Nephron (organoid): ENCODE results near the gene KRT85.
"Not testable (repeated sequence)": the region's sequence is repeated elsewhere in the genome, so short reads cannot be mapped to it uniquely, and the experiment has no call there.

ENCODE experiments used
- H3K27ac Mint-ChIP-seq, 3 experiments: 2 replicates each; pipeline ENCODE4 v1.8.0; 2020; ENCODE audit warnings: mixed read lengths in 3 of 3, mild to moderate bottlenecking in 2 of 3, moderate library complexity in 1 of 3
- H3K27me3 Mint-ChIP-seq: 2 replicates; pipeline ENCODE4 v1.8.0; 2021; ENCODE audit warnings: low read depth, mild to moderate bottlenecking, moderate library complexity, mixed read lengths
- H3K36me3 Mint-ChIP-seq: 2 replicates; pipeline ENCODE4 v1.8.0; 2020; ENCODE audit warnings: low read depth, mixed read lengths
- H3K4me1 Mint-ChIP-seq: 2 replicates; pipeline ENCODE4 v1.8.0; 2020; ENCODE audit warnings: mixed read lengths
- H3K4me3 Mint-ChIP-seq, 3 experiments: 2 replicates each; pipeline ENCODE4 v1.8.0; 2020; ENCODE audit warnings: mild to moderate bottlenecking in 3 of 3, mixed read lengths in 3 of 3, moderate library complexity in 2 of 3
- H3K9me3 Mint-ChIP-seq: 2 replicates; pipeline ENCODE4 v1.8.0; 2020; ENCODE audit warnings: mixed read lengths
- TF ChIP-seq, protein P1 (sequence below), 3 experiments: fragments of 200-600 bp; sonication (generic); IDR thresholded peaks; one replicate each; pipeline ENCODE4 v1.5.0; 2021; ENCODE audit warnings: antibody characterized with exemption in 3 of 3; ENCODE audit not compliant: unreplicated experiment in 3 of 3

The KRT85 gene

DNA sequence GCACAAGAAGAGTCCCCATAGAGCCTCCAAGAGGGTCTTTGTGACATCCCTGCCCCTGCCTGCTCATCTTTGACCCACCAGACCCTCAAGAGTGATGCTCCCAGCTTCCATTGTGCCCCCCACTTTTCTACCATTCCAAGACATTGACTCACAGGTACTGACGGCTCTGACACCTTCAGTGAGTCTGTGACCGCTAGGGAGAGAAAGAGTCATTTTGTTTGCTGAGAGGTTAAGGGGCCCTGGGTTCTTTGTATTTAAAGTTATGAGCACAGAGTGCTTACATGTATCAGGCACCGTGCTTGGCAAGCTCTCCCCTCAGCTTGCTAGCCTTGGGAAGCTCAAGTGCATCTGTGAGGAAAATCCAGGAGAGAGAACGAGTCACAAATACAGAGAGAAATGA, 45.9 kb upstream of the KRT85 start:
- no peak overlapping the region for H3K4me3 Mint-ChIP-seq
- H3K9me3 Mint-ChIP-seq, result peaks cover 3% of the 10 kb centered on the region
- H3K36me3 Mint-ChIP-seq, result no peaks in the 10 kb centered on the region
- H3K27me3 Mint-ChIP-seq, result peaks cover 22% of the 10 kb centered on the region
- H3K27ac Mint-ChIP-seq, result no peak overlapping the region
- TF ChIP-seq, protein P1, sequence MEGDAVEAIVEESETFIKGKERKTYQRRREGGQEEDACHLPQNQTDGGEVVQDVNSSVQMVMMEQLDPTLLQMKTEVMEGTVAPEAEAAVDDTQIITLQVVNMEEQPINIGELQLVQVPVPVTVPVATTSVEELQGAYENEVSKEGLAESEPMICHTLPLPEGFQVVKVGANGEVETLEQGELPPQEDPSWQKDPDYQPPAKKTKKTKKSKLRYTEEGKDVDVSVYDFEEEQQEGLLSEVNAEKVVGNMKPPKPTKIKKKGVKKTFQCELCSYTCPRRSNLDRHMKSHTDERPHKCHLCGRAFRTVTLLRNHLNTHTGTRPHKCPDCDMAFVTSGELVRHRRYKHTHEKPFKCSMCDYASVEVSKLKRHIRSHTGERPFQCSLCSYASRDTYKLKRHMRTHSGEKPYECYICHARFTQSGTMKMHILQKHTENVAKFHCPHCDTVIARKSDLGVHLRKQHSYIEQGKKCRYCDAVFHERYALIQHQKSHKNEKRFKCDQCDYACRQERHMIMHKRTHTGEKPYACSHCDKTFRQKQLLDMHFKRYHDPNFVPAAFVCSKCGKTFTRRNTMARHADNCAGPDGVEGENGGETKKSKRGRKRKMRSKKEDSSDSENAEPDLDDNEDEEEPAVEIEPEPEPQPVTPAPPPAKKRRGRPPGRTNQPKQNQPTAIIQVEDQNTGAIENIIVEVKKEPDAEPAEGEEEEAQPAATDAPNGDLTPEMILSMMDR (IDR thresholded peaks at IDR 0.05; ENCODE audit: unreplicated experiment in 3 of 3), result no peak
- H3K4me1 Mint-ChIP-seq, result peaks cover 12% of the 10 kb centered on the region

DNA sequence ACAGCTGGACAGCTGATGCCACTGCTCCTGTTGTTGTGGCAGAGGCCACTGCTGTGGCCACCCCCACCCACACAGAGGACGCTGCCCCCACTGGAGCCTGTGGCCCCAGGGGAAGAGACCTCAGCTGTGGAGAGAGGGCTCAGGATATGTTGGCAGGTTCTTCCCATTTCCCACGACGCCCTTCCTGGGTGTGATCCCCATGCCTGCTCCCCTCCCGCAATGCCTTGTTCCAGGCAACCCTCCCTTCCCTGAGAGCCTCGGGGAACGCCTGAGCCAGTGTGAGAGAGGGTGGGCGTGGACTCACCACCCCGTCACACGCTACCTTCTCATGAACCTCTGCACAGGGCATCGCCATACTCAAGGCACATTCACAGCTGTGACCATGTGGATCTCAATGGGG, 44.5 kb upstream of the KRT85 start:
- H3K27me3 Mint-ChIP-seq, result peaks cover 23% of the 10 kb centered on the region
- no peaks in the 10 kb centered on the region for H3K36me3 Mint-ChIP-seq
- TF ChIP-seq, protein P1 (IDR thresholded peaks at IDR 0.05; ENCODE audit: unreplicated experiment in 3 of 3), result no peak
- no peak overlapping the region for H3K27ac Mint-ChIP-seq
- peaks cover 3% of the 10 kb centered on the region for H3K9me3 Mint-ChIP-seq
- no peak overlapping the region for H3K4me3 Mint-ChIP-seq
- H3K4me1 Mint-ChIP-seq, result peaks cover 12% of the 10 kb centered on the region

DNA sequence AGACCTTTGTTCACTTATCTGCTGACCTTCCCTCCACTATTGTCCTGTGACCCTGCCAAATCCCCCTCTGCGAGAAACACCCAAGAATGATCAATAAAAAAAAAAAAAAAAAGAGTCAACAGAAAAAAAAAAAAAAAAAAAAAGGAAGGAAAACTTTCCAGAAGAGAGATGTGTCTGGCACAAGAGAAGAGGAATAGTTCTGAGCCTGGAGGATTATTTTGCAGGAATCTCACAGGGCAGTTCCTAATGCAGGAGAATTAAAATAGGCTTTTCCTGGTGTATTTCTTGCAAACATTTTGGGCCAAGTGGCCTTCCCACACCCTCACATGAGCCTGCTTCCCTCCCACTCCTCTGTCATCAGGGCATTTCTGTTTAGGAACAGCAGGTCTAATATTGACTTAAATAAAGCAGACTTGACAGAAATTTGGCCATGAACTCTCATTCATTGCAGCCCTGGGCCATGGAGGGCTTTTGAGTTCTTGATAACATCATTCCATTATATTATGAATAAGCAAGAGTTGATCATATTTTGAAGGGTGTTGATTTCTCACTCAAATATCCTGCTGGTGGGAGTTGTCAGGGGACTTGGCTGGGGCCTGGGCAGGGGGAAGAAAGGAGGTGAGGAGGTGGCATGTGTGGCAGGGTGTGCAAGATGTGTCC, 43.4 kb upstream of the KRT85 start:
- H3K9me3 Mint-ChIP-seq, H3K4me3 Mint-ChIP-seq, H3K4me1 Mint-ChIP-seq, H3K36me3 Mint-ChIP-seq: not testable (repeated sequence)
- peak overlapping the region in 1 of 3 experiments; percentile 31 for H3K27ac Mint-ChIP-seq
- peaks cover 23% of the 10 kb centered on the region for H3K27me3 Mint-ChIP-seq

DNA sequence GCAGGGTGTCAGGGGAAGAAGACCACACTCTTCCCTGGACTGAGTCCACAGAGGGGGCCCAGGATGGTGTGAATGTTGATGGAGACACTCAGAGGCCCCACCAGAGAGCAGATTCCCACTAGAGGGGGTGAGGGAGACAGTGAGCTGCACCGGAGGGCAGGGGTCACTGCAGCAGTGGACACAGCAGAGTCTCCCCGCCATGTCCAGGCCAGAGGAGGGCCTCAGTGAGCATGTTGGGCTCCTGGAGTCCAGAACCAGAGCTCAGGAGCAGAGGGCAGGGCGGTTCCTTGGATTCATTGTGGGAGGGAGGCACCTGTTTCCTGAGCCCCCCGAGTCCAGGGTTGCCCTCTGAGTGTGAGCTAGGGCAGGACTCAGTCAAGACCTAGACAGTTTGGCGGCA, 40.6 kb upstream of the KRT85 start:
- Mint-ChIP-seq H3K4me1 (peaks cover 6% of the 10 kb centered on the region), H3K27ac (no peak overlapping the region), H3K4me3 (no peak overlapping the region), H3K27me3 (peaks cover 20% of the 10 kb centered on the region), H3K36me3 (no peaks in the 10 kb centered on the region), H3K9me3 (peaks cover 3% of the 10 kb centered on the region)
- TF ChIP-seq, protein P1 (IDR thresholded peaks at IDR 0.05; ENCODE audit: unreplicated experiment in 3 of 3), result no peak

DNA sequence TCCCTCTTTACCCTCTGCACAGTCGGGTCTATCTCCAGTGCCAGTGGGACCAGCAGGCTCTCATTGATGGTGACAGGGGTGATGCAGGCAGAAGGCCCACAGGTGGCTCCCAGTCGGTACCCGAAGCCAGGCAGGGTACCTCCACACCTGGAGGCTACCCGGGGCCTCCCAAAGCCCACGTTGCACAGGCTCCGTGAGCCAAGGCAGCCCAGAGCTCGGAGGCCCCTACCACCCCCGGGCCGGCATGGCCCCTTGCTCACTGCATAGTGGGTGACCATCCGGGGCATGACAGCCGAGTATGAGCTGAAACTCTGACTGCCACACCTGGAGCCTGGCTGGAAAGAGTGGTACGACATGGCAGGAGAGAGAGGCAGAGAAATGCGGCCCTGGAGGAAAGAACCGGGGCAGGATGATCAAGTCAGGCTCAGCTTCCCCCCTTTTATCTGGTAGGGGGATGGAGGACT, 38.7 kb upstream of the KRT85 start, which contains the start of gene KRT82:
Gene KRT82, minus strand, starts transcription at position 414 of the 464 bp plus-strand sequence. Its CDS starts 58 bp downstream, at position 356.
- TF ChIP-seq, protein P1 (IDR thresholded peaks at IDR 0.05; ENCODE audit: unreplicated experiment in 3 of 3), result no peak
- Mint-ChIP-seq H3K27ac (no peak within 1 kb of the TSS), H3K36me3 (no peaks in the 10 kb centered on the region), H3K4me3 (no peak within 1 kb of the TSS), H3K27me3 (peaks cover 17% of the 10 kb centered on the region), H3K4me1 (peaks cover 4% of the 10 kb centered on the region), H3K9me3 (peaks cover 3% of the 10 kb centered on the region)

DNA sequence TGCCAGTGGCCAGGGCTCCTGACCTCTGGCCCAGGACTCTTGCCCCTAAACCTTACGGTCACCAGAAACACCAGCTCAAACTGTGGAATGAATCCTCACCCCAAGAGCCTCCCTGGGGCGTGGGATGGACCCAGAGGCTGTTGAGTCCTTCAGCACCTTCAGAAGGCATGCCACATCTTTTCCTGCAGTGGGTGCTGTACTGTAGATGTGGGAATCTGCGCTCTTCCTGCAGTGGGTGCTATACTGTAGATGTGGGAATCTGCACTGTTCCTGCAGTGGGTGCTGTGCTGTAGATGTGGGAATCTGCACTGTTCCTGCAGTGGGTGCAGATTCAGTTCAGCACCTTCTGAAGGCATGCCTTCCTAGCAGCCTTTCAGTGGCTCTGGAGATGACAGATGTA, 37.7 kb upstream of the KRT85 start:
- Mint-ChIP-seq H3K27me3 (peaks cover 13% of the 10 kb centered on the region), H3K4me3 (no peak overlapping the region), H3K4me1 (no peaks in the 10 kb centered on the region), H3K36me3 (no peaks in the 10 kb centered on the region), H3K27ac (no peak overlapping the region), H3K9me3 (peaks cover 3% of the 10 kb centered on the region)
- TF ChIP-seq, protein P1 (IDR thresholded peaks at IDR 0.05; ENCODE audit: unreplicated experiment in 3 of 3), result no peak
